Measurements from ENCODE around the gene UBB. TPM values are rescaled to one million over a fixed set of nuclear protein-coding genes. Genes with fewer than 3 reads are reported as not detected.

The UBB gene
- polyA plus RNA-seq, 1 donor from 2014 or later: 2,318 TPM

- H3K36me3 ChIP-seq (ENCODE audit: insufficient read depth, low read length): peaks cover 22% of the 10 kb centered on the region
- H3K27ac ChIP-seq (ENCODE audit: low read length): no peak overlapping the region
Measured at GRCh38 chr17:16343569-16343968, 37.3 kb upstream of the UBB start.

GRCh38 chr17:16345565-16345964 lies 35.3 kb upstream of the UBB start:
- Histone ChIP-seq H3K9me3 (ENCODE audit: low read length) (no peaks in the 10 kb centered on the region), H3K9me2 (ENCODE audit: insufficient read depth, low read length) (no peaks in the 10 kb centered on the region), H2AFZ (ENCODE audit: low read depth, low read length) (no peak overlapping the region), H3F3A (ENCODE audit: insufficient read depth, low read length, poor library complexity, severe bottlenecking) (no peaks in the 10 kb centered on the region), H3K36me3 (ENCODE audit: insufficient read depth, low read length) (peaks cover 22% of the 10 kb centered on the region), H3K27me3 (ENCODE audit: insufficient read depth, low read depth, low read length) (no peaks in the 10 kb centered on the region), H3K4me2 (ENCODE audit: low read length) (no peak overlapping the region), H3K4me3 (ENCODE audit: low read length) (no peak overlapping the region), H3K79me2 (replicated peaks; ENCODE audit: insufficient read depth, low read length) (peaks cover 20% of the 10 kb centered on the region), H3K27ac (ENCODE audit: low read length) (no peak overlapping the region), H3K9ac (ENCODE audit: low read length) (no peak overlapping the region), H4K20me1 (ENCODE audit: insufficient read depth) (no peaks in the 10 kb centered on the region)
- no peak for TF ChIP-seq SMC3 (conservative IDR thresholded peaks at IDR 0.05; ENCODE audit: poor library complexity)
- no peak for TF ChIP-seq EP300 (conservative IDR thresholded peaks at IDR 0.05; ENCODE audit: poor library complexity, severe bottlenecking)
- no peak for TF ChIP-seq RAD21 (conservative IDR thresholded peaks at IDR 0.05)
- TF ChIP-seq MXI1 (conservative IDR thresholded peaks at IDR 0.05; ENCODE audit: poor library complexity, severe bottlenecking): no peak
- TF ChIP-seq CTCF (IDR thresholded peaks at IDR 0.05; ENCODE audit: poor library complexity, severe bottlenecking): no peak

More at GRCh38 chr17:16343569-16343968, 37.3 kb upstream of the UBB start:
- H3K79me2 ChIP-seq (replicated peaks; ENCODE audit: insufficient read depth, low read length): peaks cover 1% of the 10 kb centered on the region
- no peak overlapping the region for H3K4me3 ChIP-seq (ENCODE audit: low read length)
- H3F3A ChIP-seq (ENCODE audit: insufficient read depth, low read length, poor library complexity, severe bottlenecking): no peaks in the 10 kb centered on the region
- no peak overlapping the region for H3K9ac ChIP-seq (ENCODE audit: low read length)
- no peaks in the 10 kb centered on the region for H3K9me2 ChIP-seq (ENCODE audit: insufficient read depth, low read length)
- no peak overlapping the region for H3K4me2 ChIP-seq (ENCODE audit: low read length)
- no peak overlapping the region for H2AFZ ChIP-seq (ENCODE audit: low read depth, low read length)
- H3K9me3 ChIP-seq (ENCODE audit: low read length): no peaks in the 10 kb centered on the region
- no peaks in the 10 kb centered on the region for H3K27me3 ChIP-seq (ENCODE audit: insufficient read depth, low read depth, low read length)
- H4K20me1 ChIP-seq (ENCODE audit: insufficient read depth): no peaks in the 10 kb centered on the region
- TF ChIP-seq EZH2 (IDR thresholded peaks at IDR 0.05; ENCODE audit: borderline replicate concordance, insufficient read depth, low read length, poor library complexity, severe bottlenecking) (no peak), SMC3 (conservative IDR thresholded peaks at IDR 0.05; ENCODE audit: poor library complexity) (no peak), RAD21 (conservative IDR thresholded peaks at IDR 0.05) (no peak), MXI1 (conservative IDR thresholded peaks at IDR 0.05; ENCODE audit: poor library complexity, severe bottlenecking) (no peak), EP300 (conservative IDR thresholded peaks at IDR 0.05; ENCODE audit: poor library complexity, severe bottlenecking) (no peak), REST (IDR thresholded peaks at IDR 0.05; ENCODE audit: borderline replicate concordance) (no peak), POLR2AphosphoS5 (IDR thresholded peaks at IDR 0.05) (no peak), CTCF (IDR thresholded peaks at IDR 0.05; ENCODE audit: poor library complexity, severe bottlenecking) (no peak), TAF1 (IDR thresholded peaks at IDR 0.05; ENCODE audit: low read depth) (no peak)
